HG02870 (cell line): ENCODE results near the gene CD24.
"Not testable (repeated sequence)": the region's sequence is repeated elsewhere in the genome, so short reads cannot be mapped to it uniquely, and the experiment has no call there.

Source experiments
- ATAC-seq: cut with Tn5 transposase; IDR thresholded peaks from one replicate; pipeline ENCODE4 v1.9.1; 2021; ENCODE audit warnings: mild to moderate bottlenecking, moderate library complexity; ENCODE audit not compliant: unreplicated experiment

The CD24 gene, protein sequence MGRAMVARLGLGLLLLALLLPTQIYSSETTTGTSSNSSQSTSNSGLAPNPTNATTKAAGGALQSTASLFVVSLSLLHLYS

GRCh38 chr6:106974336-106974998 is at the start of gene CD24:
CD24 (minus strand) TSS chr6:106974729; CDS start chr6:106974646, 83 bp downstream.
- ATAC-seq, result peak; percentile 10

DNA sequence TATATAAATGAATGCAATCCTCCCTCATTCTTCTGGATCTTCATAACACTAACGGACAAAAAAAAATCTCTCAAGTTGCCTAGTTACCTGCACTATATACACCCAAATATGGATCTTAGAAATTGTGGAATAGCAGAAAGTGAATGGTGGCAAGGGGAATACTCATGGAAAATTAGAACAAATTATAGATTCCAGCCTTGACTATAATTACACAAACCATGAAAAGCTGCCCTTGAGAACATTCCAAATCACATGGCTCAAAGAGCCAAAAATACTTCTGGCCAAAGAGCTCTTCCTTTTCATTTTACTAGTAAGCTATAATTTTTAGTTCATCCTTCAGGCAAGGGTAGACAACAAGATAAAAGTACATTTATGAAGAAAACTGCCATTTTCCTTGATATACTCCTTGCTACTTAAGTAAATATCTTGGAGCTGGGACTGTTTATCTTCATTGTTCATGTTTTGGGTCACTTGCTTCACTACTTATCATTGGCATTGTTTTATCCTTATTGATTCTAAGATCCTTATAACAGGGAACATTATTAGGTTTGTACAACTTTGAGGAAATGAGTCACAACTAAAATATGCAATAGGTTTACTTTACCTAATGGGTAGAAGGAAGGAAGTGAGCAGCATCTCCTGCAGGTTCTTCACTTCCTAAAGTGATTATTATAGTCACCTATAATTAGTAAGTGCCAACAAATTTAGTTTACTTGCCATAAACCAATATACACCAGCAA is 47.1 kb upstream of the CD24 start:
- ATAC-seq, result no peak

DNA sequence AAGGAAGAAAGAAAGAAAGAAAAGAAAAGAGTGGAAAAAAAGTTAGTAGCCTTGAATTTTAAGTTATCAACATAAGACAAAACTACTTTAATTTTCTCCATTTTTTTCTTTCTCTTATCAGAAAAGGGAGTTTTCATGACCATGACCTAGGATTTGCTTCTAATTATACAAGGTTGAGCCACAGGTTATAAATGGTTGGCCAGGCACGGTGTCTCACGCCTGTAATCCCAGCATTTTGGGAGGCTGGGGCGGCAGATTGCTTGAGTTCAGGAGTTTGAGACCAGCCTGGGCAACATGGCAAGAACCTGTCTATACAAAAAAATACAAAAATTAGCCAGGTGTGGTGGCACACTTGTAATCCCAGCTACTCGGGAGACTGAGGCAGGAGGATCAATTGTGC is 45.7 kb upstream of the CD24 start:
- no peak for ATAC-seq

- not testable (repeated sequence) for ATAC-seq
These were observed 45.1 kb upstream of the CD24 start for GRCh38 chr6:107019628-107020027.

GRCh38 chr6:107019047-107019446 is 44.5 kb upstream of the CD24 start:
- no peak for ATAC-seq

- no peak for ATAC-seq
These were observed 35.0 kb upstream of the CD24 start for GRCh38 chr6:107009499-107009898.

DNA sequence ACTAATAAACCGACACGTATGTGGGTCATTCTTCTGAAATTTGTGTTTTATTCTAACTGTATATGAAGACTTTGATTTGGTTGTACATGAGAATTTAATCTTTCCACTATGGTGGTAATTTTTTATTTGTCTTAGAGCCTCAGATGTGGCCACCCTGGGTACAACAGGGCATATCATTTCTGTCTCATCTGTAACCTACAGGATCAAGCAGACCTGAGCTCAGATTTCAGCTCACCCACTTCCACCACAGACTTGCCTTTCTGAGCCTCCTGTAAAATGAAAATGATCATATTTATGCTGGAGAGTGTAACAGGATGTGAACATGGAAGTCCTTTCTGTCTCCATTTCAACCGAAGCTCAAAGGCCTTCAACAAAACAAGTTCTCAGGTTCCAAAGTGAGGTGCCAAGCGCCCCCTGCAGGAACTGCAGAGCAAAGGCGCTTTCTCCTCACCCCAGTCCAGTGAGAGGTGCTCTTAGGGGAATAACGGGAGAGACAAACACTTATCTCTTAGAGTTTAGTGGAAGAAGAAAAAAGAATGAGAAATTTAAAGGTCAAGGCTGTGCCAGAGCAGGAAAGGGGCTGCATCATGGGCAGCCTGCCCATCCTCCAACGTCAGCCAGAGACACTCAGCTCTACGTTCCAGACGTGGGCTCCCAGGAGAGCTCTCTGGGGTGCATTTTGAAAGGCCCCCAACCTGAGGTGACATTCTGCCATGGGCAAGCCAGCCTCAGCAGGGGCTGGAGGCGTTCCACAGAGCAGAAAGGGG is 23.0 kb upstream of the CD24 start:
- no peak for ATAC-seq

DNA sequence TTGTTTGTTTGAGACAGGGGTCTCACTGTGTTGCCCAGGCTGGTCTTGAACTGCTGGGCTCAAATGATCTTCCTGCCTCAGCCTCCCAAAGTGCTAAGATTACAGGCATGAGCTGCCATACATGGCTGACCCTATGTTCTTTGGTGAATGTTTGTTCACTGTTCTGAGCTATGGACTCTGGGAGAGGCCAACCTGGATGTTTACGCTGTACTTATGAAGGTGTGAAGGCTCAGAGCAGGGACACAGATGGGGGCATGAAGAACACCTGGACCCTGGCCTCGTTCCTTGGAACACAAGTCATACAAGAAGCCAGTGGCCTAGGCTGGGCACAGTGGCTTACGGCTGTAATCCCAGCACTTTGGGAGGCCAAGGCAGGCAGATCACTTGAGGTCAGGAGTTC is 21.1 kb upstream of the CD24 start:
- ATAC-seq, result no peak

DNA sequence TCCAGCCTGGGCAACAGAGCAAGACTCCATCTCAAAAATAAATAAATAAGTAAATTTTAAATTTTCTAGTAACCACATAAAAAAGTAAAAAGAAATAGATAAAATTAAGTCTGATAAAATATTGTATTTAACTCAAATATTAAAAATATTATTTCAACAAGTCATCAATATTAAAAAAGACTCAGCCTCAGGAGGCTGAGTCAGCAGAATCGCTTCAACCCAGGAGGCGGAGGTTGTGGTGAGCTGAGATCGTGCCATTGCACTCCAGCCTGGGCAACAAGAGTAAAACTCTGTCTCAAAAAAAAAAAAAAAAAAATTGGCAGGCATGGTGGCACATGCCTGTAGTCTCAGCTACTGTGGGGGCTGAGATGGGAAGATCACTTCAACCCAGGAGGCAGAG is 15.2 kb upstream of the CD24 start:
- not testable (repeated sequence) for ATAC-seq

GRCh38 chr6:106988664-106989063 is 14.1 kb upstream of the CD24 start:
- no peak for ATAC-seq

- no peak for ATAC-seq
These were observed 7.4 kb upstream of the CD24 start for GRCh38 chr6:106981926-106982325.

DNA sequence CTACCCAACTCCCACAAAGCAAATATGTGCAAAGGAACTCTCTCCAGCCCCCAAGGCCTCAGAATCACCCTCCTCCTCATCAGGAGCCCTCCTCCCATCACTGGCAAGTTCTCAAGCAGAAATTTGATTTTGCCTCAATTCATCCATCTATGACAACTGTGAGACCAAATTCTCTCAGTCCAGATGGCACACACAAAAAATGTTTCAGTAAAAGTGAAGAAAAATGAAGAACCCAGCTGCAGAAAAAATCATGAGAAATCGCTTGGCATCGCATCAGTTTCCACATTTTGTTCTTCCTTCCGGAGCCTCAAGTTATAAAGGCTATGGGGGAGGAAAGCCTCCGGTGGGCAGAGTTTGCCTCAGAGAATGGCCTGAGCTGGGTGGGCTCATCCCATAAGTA is 6.4 kb upstream of the CD24 start:
- no peak for ATAC-seq

DNA sequence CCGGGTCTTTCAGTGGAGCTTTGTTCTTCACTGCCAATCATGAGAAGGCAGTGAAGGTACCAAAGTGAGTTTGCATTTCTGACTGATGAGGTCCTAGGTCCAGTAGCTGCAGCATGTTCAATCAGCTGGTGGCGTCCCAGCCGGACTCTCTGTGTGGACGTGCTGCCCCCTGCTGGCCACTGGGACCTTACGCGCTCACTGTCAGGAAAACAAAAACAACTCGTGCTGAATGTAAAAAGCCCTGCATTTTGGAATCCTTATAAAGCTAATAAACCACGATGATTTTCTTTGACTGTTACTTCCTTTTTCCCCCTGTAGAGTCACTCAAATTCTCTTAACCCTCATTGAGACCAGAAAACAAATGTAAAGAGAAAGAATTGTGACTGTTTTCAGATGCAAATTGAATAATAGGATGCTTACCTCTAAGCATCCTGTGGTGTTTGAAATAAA is 4.9 kb upstream of the CD24 start:
- peak; percentile 52 for ATAC-seq

- no peak for ATAC-seq
These were observed 2.7 kb upstream of the CD24 start for GRCh38 chr6:106977246-106977645.

GRCh38 chr6:106976270-106976669 is 1.7 kb upstream of the CD24 start:
- no peak for ATAC-seq

DNA sequence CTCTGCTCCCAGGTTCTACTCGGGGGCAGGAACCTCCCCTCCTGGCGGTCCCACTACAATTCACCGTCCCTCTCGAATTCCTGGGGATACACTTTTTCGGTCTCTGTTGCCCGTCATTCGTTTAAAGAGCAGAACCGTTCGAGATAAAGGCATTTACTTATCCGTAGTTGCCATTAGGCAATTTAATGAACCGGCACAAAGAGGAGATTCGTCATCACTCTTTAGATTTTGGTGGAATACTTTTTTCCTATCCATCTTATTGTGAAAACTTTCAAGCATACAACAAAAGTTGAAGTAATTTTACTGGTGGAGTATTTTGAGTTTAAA is 1.2 kb upstream of the CD24 start:
- no peak for ATAC-seq

GRCh38 chr6:106974999-106975737 is 639 bp upstream of the CD24 start:
- ATAC-seq, result peak; percentile 56

DNA sequence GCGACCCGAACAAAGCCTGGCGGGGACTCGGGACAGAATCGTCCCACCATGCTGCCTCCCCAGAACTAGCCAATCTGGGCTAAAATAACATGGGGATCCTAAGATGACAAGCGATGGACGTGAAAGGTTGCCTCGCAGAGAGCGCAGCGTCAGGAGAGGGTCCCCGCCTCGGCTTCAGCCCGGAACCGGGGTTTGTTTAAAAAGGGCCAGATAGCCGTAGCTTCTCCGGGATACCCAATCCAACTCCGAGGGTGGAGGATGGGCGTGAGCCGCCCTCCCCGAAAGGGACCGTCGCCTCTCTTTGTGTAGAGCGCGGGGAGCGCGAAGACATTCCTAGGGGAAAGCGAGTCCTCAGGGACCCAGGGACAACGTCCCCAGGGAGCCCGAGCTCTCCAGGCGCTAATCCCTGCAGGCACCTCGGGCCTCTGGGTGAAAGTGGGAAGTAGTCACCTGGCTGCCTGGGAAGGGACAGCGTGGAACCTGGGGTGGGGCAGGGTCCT is 643 bp downstream of the CD24 start:
- no peak for ATAC-seq

DNA sequence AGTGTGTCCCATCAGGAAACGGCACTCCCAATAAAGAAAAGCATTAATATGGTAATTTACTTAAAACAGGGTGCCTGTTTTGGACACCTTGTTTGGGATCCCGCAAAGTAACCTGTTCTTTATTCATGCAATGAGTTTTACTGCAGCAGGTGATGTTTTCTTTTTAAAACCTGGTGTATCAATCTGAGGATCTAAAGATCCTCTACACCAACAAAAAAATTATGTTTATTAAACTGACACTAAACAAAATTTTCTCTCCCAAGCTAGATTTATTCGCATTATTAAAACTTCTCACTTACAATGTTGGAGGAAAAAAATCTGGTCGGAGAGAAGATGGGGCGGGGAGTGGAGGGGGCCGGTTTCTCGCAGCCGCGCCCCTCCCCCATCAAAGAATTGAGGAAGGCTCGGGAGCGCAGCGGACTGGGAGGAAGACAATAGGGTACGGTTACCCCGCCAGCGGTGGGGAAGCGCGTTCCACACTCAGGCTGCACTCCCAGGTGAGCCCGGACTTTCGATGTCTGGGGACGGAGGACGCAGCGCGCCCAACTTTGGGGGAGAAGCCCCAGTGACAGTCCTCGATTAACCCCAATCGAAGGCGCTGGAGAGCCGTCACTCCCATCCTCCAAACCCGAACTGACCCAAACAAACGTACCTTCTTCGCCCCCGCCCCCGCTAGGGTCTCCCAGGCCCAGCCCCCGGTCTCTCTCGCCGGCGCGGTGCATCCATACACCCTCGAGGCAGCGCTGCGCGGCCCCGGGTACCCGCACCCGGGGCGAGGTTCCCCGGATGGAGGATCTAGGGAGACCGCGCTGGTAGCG is 1.3 kb downstream of the CD24 start:
- no peak for ATAC-seq

- ATAC-seq, result no peak
These were observed 2.0 kb downstream of the CD24 start for GRCh38 chr6:106972500-106972899.
